ENCODE measurements around the gene SLC38A2.
A peak's percentile ranks its signal among the peaks of the same experiment; 100 is the strongest.
"Not testable (repeated sequence)": the region's sequence is repeated elsewhere in the genome, so short reads cannot be mapped to it uniquely, and the experiment has no call there.

The SLC38A2 gene

GRCh38 chr12:46372544-46373300, at the start of gene SLC38A2:
Gene SLC38A2 (minus strand): TSS chr12:46372773. CDS start chr12:46371293, 1,480 bp downstream.
- DNase-seq: peak; percentile 97

- DNase-seq: no peak
Measured at GRCh38 chr12:46419675-46420074, 47.1 kb upstream of the SLC38A2 start.

- DNase-seq: no peak
Measured at GRCh38 chr12:46415552-46415951, 43.0 kb upstream of the SLC38A2 start.

- no peak for DNase-seq
Measured at GRCh38 chr12:46414591-46415268, 42.2 kb upstream of the SLC38A2 start.

- DNase-seq: no peak
Measured at GRCh38 chr12:46413368-46413767, 40.8 kb upstream of the SLC38A2 start.

- no peak for DNase-seq
Measured at GRCh38 chr12:46412857-46413256, 40.3 kb upstream of the SLC38A2 start.

GRCh38 chr12:46410495-46410894, 37.9 kb upstream of the SLC38A2 start:
- DNase-seq: no peak

GRCh38 chr12:46409974-46410373, 37.4 kb upstream of the SLC38A2 start:
- no peak for DNase-seq

GRCh38 chr12:46409342-46409741, 36.8 kb upstream of the SLC38A2 start:
- DNase-seq: no peak

- no peak for DNase-seq
Measured at GRCh38 chr12:46408441-46408840, 35.9 kb upstream of the SLC38A2 start.

- DNase-seq: no peak
Measured at GRCh38 chr12:46407361-46407760, 34.8 kb upstream of the SLC38A2 start.

GRCh38 chr12:46406352-46407027, 33.9 kb upstream of the SLC38A2 start:
- no peak for DNase-seq

GRCh38 chr12:46404733-46405132, 32.2 kb upstream of the SLC38A2 start:
- no peak for DNase-seq

- peak; percentile 59 for DNase-seq
Measured at GRCh38 chr12:46404225-46404631, 31.7 kb upstream of the SLC38A2 start.

- no peak for DNase-seq
Measured at GRCh38 chr12:46403719-46404070, 31.1 kb upstream of the SLC38A2 start.

- DNase-seq: peak; percentile 56
Measured at GRCh38 chr12:46402941-46403718, 30.6 kb upstream of the SLC38A2 start.

- DNase-seq: peak; percentile 93
Measured at GRCh38 chr12:46402451-46402850, 29.9 kb upstream of the SLC38A2 start.

GRCh38 chr12:46401662-46402061, 29.1 kb upstream of the SLC38A2 start:
- peak; percentile 48 for DNase-seq

- DNase-seq: peak; percentile 78
Measured at GRCh38 chr12:46400406-46400805, 27.8 kb upstream of the SLC38A2 start.

GRCh38 chr12:46399461-46400248, 27.1 kb upstream of the SLC38A2 start:
- DNase-seq: not testable (repeated sequence)

GRCh38 chr12:46396826-46397225, 24.3 kb upstream of the SLC38A2 start:
- DNase-seq: no peak

- no peak for DNase-seq
Measured at GRCh38 chr12:46395388-46395787, 22.8 kb upstream of the SLC38A2 start.

All from HCEC 1CT (cell line).